ENCODE results near the gene GNAO1. TPM values are rescaled to one million over a fixed set of nuclear protein-coding genes. Genes with fewer than 3 reads are reported as not detected.

The GNAO1 gene
- under 0.01 TPM in 1 of 2 replicates, not detected in the other for total RNA-seq

GRCh38 chr16:56191156-56191815 lies at the start of gene GNAO1:
GNAO1 (plus strand) TSS chr16:56191489; CDS start chr16:56192236, 747 bp downstream.

Small RNA genes lying within 50 kb of the gene (small RNA-seq; reads per million reads assigned to genes)
- not detected for gene MIR3935

Other genes with a start within 250 kb of the GNAO1 start
- gene AMFR, start 234.1 kb downstream of the GNAO1 start, total RNA-seq = 152 and 165 TPM in 2 replicates